HFF-Myc (cell line): ENCODE results near the gene KIF20B.

Experiments used
- DNase-seq: peaks from one replicate; pipeline ENCODE4 v3.0.0-alpha.2; 2011; ENCODE audit warnings: low read depth; ENCODE audit errors: extremely low read depth
- H3K4me3 ChIP-seq: replicated peaks from 2 replicates; pipeline ENCODE4 v1.5.1; 2011; ENCODE audit warnings: low read depth, mild to moderate bottlenecking, control low read depth, low read length
- TF ChIP-seq, protein P1 (sequence below): IDR thresholded peaks from 2 replicates; pipeline ENCODE4 v1.5.1; 2012; ENCODE audit warnings: mild to moderate bottlenecking, low read depth, low read length, control low read depth; ENCODE audit errors: missing control alignments

Gene KIF20B

GRCh38 chr10:89798092-89798491, 96.7 kb downstream of the KIF20B start:
- TF ChIP-seq, protein P1, sequence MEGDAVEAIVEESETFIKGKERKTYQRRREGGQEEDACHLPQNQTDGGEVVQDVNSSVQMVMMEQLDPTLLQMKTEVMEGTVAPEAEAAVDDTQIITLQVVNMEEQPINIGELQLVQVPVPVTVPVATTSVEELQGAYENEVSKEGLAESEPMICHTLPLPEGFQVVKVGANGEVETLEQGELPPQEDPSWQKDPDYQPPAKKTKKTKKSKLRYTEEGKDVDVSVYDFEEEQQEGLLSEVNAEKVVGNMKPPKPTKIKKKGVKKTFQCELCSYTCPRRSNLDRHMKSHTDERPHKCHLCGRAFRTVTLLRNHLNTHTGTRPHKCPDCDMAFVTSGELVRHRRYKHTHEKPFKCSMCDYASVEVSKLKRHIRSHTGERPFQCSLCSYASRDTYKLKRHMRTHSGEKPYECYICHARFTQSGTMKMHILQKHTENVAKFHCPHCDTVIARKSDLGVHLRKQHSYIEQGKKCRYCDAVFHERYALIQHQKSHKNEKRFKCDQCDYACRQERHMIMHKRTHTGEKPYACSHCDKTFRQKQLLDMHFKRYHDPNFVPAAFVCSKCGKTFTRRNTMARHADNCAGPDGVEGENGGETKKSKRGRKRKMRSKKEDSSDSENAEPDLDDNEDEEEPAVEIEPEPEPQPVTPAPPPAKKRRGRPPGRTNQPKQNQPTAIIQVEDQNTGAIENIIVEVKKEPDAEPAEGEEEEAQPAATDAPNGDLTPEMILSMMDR: no peak
- DNase-seq: no peak
- no peak overlapping the region for H3K4me3 ChIP-seq

DNA sequence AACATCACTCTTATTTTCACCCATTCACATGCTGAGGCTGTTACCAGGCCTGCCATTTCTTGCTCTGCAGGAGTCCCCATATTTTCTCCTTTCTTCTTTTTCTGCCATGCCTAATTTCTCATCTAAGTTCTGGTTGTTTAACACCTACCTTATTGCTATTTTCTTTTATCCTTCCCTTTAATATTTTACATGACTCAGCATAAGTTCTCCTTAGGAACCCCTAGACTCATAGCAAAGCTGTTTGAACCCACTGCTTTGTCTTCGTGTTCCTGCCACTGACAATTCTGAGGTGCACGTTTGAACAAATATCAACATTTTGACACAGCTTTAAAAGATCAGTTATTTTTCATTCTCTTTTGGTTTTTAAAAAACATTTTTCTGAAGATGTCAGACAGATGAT, 98.2 kb downstream of the KIF20B start:
- TF ChIP-seq, protein P1: no peak
- no peak overlapping the region for H3K4me3 ChIP-seq
- DNase-seq: no peak

DNA sequence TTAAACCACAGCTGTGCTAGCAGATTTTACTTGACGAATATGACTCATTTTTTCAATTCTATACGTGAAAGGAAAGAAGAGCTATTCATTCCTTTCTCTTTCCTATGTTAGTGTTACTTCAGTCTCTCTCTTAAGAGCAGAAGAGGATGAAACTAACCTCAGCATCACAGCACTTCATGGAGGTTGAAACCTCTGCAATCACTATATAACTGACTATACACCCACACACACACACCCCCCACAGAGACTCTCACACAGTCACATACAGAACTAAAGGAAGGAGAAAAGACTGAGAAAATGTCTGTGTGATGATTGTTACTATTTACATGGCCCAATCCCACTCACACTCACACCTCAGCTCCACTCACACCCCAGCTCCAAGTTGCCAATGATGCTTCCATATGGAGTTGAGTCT, 104.2 kb downstream of the KIF20B start:
- TF ChIP-seq, protein P1: no peak
- H3K4me3 ChIP-seq: no peak overlapping the region
- no peak for DNase-seq

GRCh38 chr10:89808842-89809241, 107.5 kb downstream of the KIF20B start:
- no peak overlapping the region for H3K4me3 ChIP-seq
- no peak for DNase-seq
- TF ChIP-seq, protein P1: no peak

- TF ChIP-seq, protein P1: no peak
- no peak for DNase-seq
- H3K4me3 ChIP-seq: no peak overlapping the region
Measured at GRCh38 chr10:89809766-89810165, 108.4 kb downstream of the KIF20B start.

- no peak overlapping the region for H3K4me3 ChIP-seq
- no peak for DNase-seq
- TF ChIP-seq, protein P1: no peak
Measured at GRCh38 chr10:89810908-89811525, 109.6 kb downstream of the KIF20B start.

- TF ChIP-seq, protein P1: no peak
- H3K4me3 ChIP-seq: no peak overlapping the region
- DNase-seq: no peak
Measured at GRCh38 chr10:89813546-89813945, 112.2 kb downstream of the KIF20B start.
